NCI-H2107 treated with DMSO at 0.1 percent for 48 hours (cell line): Measurements from ENCODE around the gene NCOA3.

ENCODE experiments used
- DNase-seq: peaks from one replicate; lab custom pipeline; 2025; ENCODE audit not compliant: unreplicated experiment; lab: John Stamatoyannopoulos, UW

Gene NCOA3

GRCh38 chr20:47627540-47627939 is 125.9 kb downstream of the NCOA3 start:
- no peak for DNase-seq

- no peak for DNase-seq
These were observed 128.2 kb downstream of the NCOA3 start for GRCh38 chr20:47629907-47630306.

- DNase-seq: no peak
These were observed 129.4 kb downstream of the NCOA3 start for GRCh38 chr20:47631078-47631477.

- no peak for DNase-seq
These were observed 133.6 kb downstream of the NCOA3 start for GRCh38 chr20:47635256-47635655.

- no peak for DNase-seq
These were observed 137.2 kb downstream of the NCOA3 start for GRCh38 chr20:47638851-47639250.

- DNase-seq: no peak
These were observed 140.4 kb downstream of the NCOA3 start for GRCh38 chr20:47642118-47642517.

- DNase-seq: no peak
These were observed 140.9 kb downstream of the NCOA3 start for GRCh38 chr20:47642624-47643023.

- DNase-seq: no peak
These were observed 143.9 kb downstream of the NCOA3 start for GRCh38 chr20:47645632-47646031.

GRCh38 chr20:47647994-47648393 is 146.3 kb downstream of the NCOA3 start:
- DNase-seq: no peak

- DNase-seq: no peak
These were observed 147.3 kb downstream of the NCOA3 start for GRCh38 chr20:47648943-47649342.

- no peak for DNase-seq
These were observed 150.6 kb downstream of the NCOA3 start for GRCh38 chr20:47652301-47652700.

- DNase-seq: no peak
These were observed 151.1 kb downstream of the NCOA3 start for GRCh38 chr20:47652794-47653193.

- DNase-seq: no peak
These were observed 152.2 kb downstream of the NCOA3 start for GRCh38 chr20:47653869-47654268.

- no peak for DNase-seq
These were observed 152.7 kb downstream of the NCOA3 start for GRCh38 chr20:47654370-47654769.

- DNase-seq: no peak
These were observed 153.9 kb downstream of the NCOA3 start for GRCh38 chr20:47655635-47656034.

GRCh38 chr20:47656318-47656717 is 154.6 kb downstream of the NCOA3 start:
- no peak for DNase-seq

GRCh38 chr20:47659904-47660601 is 158.4 kb downstream of the NCOA3 start:
- DNase-seq: no peak

- DNase-seq: no peak
These were observed 158.9 kb downstream of the NCOA3 start for GRCh38 chr20:47660602-47660905.

GRCh38 chr20:47660983-47661700 is 159.5 kb downstream of the NCOA3 start:
- no peak for DNase-seq

- no peak for DNase-seq
These were observed 160.0 kb downstream of the NCOA3 start for GRCh38 chr20:47661714-47662113.

- no peak for DNase-seq
These were observed 161.0 kb downstream of the NCOA3 start for GRCh38 chr20:47662483-47663353.
